ENCODE data around the gene ZNF581. TPM values are rescaled to one million over a fixed set of nuclear protein-coding genes. Genes with fewer than 3 reads are reported as not detected.

Gene ZNF581, protein sequence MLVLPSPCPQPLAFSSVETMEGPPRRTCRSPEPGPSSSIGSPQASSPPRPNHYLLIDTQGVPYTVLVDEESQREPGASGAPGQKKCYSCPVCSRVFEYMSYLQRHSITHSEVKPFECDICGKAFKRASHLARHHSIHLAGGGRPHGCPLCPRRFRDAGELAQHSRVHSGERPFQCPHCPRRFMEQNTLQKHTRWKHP
- polyA plus RNA-seq (2013, experiment 1 of 2) = 30.2 TPM
- 31.9 TPM for polyA plus RNA-seq (2013, experiment 2 of 2)

DNA sequence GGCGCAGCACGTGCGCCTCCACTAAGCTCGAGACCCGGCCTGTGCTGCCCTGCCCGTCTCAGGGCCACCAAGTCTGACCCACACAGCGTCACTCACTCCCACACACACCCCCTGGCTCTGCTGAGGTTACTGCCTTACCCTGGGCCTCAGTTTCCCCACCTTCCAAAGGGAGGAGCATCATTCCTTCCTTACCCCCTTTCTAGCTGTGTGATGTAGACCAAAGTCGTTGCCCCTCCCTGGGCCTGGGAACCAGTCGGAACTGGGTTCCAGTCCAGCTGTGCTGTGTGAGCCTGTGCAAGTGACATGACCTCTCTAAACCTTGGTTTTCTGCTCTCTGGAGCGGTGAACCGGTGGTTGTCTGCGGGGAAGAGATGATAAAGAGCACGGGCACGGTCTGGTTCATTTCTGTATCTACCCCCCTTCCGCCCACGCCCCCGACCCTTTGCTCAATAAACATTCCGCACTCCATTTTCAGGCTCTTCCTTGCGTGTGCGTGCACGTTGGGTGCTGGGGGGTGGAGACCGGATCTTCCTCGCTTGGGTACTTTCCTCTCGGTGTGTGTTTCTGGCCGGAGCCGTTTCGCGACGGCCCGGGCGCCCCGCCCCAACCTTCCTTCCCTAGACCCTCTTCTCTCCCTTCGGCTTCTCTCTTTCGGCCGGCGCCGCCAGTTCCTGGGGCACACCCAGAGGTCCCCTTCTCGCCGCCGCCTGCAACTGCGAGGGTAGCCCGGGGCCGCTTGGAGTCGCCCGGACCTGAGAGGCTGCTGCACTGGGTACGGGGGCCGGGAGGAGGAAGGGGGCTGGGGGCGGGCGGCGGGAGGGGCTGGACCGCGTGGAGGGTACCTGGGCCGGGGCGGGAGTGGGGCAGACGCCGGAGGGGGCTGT, at the start of gene ZNF581:
Gene ZNF581, plus strand, starts transcription at position 647 of the 884 bp plus-strand sequence. CDS start 923 bp downstream, outside the sequence.
- peak within 1 kb of the TSS; percentile 67 to 93 for H2BK12ac ChIP-seq (ENCODE audit: low read length in 2 of 2)

DNA sequence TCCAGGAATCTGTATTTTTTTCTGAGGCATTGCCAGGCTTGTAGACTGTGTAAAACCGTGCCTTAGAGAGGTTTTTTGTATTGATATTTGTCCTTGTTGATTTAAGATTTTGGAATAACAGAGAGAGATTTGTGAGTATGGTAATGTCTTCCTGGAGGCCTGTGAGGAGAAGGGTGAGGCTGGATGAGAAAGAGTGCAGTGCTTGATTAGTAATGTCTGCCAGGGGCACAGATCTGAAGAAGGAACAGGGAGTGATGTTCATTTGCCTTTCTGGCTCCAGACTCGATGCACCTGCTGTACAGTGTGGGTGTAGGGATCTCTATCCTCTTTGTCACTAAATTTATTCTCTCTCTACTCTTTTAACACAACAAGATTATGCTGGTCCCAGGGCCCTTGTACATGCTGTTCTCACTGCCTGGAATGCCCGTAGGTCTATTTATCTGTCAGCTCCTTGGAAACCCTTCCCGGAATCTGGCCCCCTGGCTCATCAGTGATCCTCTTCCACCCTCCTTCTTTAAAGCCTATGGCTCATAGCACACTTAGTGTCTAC, 48.4 kb upstream of the ZNF581 start:
- Histone ChIP-seq H3K18ac (ENCODE audit: low read depth in 1 of 2, low read length in 2 of 2) (no peak overlapping the region), H3K9ac (ENCODE audit: low read length) (no peak overlapping the region), H2BK12ac (ENCODE audit: low read length in 2 of 2) (no peak overlapping the region), H2AFZ (ENCODE audit: low read depth, low read length) (no peak overlapping the region), H3K4me3 (ENCODE audit: insufficient read depth in 1 of 2, low read depth in 1 of 2, low read length in 2 of 2) (no peak overlapping the region), H3K9me3 (ENCODE audit: control insufficient read depth, low read length) (no peaks in the 10 kb centered on the region), H2BK5ac (ENCODE audit: low read depth, low read length, poor library complexity, severe bottlenecking) (no peak overlapping the region), H3K4me1 (ENCODE audit: control insufficient read depth, insufficient read depth, low read depth, low read length) (peaks cover 3% of the 10 kb centered on the region), H3K27ac (ENCODE audit: low read length, poor library complexity, severe bottlenecking) (no peak overlapping the region), H3K14ac (ENCODE audit: low read length in 2 of 2) (no peak overlapping the region), H3K36me3 (ENCODE audit: control insufficient read depth in 1 of 2, insufficient read depth in 2 of 2, low read depth in 1 of 2, low read length in 2 of 2) (peaks cover 39 to 60% of the 10 kb centered on the region in 2 experiments), H2BK120ac (ENCODE audit: low read depth, low read length) (no peak overlapping the region), H3K4ac (ENCODE audit: low read depth in 1 of 2, low read length in 2 of 2) (no peak overlapping the region), H3K79me1 (replicated peaks; ENCODE audit: low read length, poor library complexity, severe bottlenecking) (peaks cover 25% of the 10 kb centered on the region), H4K8ac (ENCODE audit: low read length) (no peak overlapping the region), H3K27me3 (ENCODE audit: control insufficient read depth in 1 of 2, insufficient read depth in 1 of 2, low read length in 2 of 2) (no peaks in the 10 kb centered on the region), H4K91ac (ENCODE audit: low read length) (no peak overlapping the region), H3K4me2 (ENCODE audit: low read length, poor library complexity, severe bottlenecking) (no peak overlapping the region), H2BK15ac (ENCODE audit: low read depth, poor library complexity, severe bottlenecking) (no peak overlapping the region), H3K23ac (ENCODE audit: low read length in 2 of 2) (no peak overlapping the region), H2AK5ac (ENCODE audit: low read length, severe bottlenecking) (no peak overlapping the region)
- 94% methylated on average over 4 of the region's 4 CpGs for WGBS
- DNase-seq = no peak

More for the DNA sequence above, at the start of gene ZNF581:
- Histone ChIP-seq H3K23ac (ENCODE audit: low read length in 2 of 2) (peak within 1 kb of the TSS in 1 of 2 experiments; percentile 97), H2AFZ (ENCODE audit: low read depth, low read length) (no peak within 1 kb of the TSS), H2BK120ac (ENCODE audit: low read depth, low read length) (peak within 1 kb of the TSS; percentile 59), H4K8ac (ENCODE audit: low read length) (peak within 1 kb of the TSS; percentile 61), H2BK5ac (ENCODE audit: low read depth, low read length, poor library complexity, severe bottlenecking) (no peak within 1 kb of the TSS), H2BK15ac (ENCODE audit: low read depth, poor library complexity, severe bottlenecking) (peak within 1 kb of the TSS; percentile 18), H3K27ac (ENCODE audit: low read length, poor library complexity, severe bottlenecking) (peak within 1 kb of the TSS; percentile 85), H3K4me1 (ENCODE audit: control insufficient read depth, insufficient read depth, low read depth, low read length) (peaks cover 36% of the 10 kb centered on the region), H3K9me3 (ENCODE audit: control insufficient read depth, low read length) (no peaks in the 10 kb centered on the region), H3K9ac (ENCODE audit: low read length) (peak within 1 kb of the TSS; percentile 94), H3K4me3 (ENCODE audit: insufficient read depth in 1 of 2, low read depth in 1 of 2, low read length in 2 of 2) (peak within 1 kb of the TSS; percentile 82 to 94), H3K18ac (ENCODE audit: low read depth in 1 of 2, low read length in 2 of 2) (peak within 1 kb of the TSS; percentile 86 to 95), H3K36me3 (ENCODE audit: control insufficient read depth in 1 of 2, insufficient read depth in 2 of 2, low read depth in 1 of 2, low read length in 2 of 2) (peaks cover 27 to 28% of the 10 kb centered on the region in 2 experiments), H3K4ac (ENCODE audit: low read depth in 1 of 2, low read length in 2 of 2) (peak within 1 kb of the TSS; percentile 5 to 95), H3K79me1 (replicated peaks; ENCODE audit: low read length, poor library complexity, severe bottlenecking) (peaks cover 14% of the 10 kb centered on the region), H2AK5ac (ENCODE audit: low read length, severe bottlenecking) (peak within 1 kb of the TSS; percentile 89), H4K91ac (ENCODE audit: low read length) (peak within 1 kb of the TSS; percentile 89), H3K14ac (ENCODE audit: low read length in 2 of 2) (peak within 1 kb of the TSS in 1 of 2 experiments; percentile 97), H3K27me3 (ENCODE audit: control insufficient read depth in 1 of 2, insufficient read depth in 1 of 2, low read length in 2 of 2) (no peaks in the 10 kb centered on the region), H3K4me2 (ENCODE audit: low read length, poor library complexity, severe bottlenecking) (peak within 1 kb of the TSS; percentile 100)
- WGBS = 2% methylated on average over 36 of the region's 56 CpGs
- peak; percentile 88 for DNase-seq

DNA sequence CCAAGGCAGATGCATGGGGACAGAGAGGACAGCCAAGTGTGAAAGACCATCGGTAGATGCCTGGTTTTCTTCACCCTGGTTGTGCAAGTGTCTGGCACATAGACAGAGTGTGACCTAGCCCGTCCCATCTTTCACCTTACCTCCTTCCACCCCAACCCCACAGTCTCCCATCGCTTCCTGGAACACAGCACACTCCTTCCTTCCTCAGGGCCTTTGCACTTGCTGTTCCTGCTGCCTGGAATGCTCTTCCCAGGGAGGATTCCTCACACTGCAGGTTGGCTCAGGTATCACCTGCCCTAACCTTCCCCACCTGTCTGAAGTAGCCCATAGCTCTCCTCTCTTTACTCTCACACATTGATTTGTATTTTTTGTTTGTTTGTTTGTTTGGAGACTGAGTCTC, 47.1 kb upstream of the ZNF581 start:
- Histone ChIP-seq H3K27ac (ENCODE audit: low read length, poor library complexity, severe bottlenecking) (no peak overlapping the region), H3K4me1 (ENCODE audit: control insufficient read depth, insufficient read depth, low read depth, low read length) (peaks cover 11% of the 10 kb centered on the region), H3K79me1 (replicated peaks; ENCODE audit: low read length, poor library complexity, severe bottlenecking) (peaks cover 32% of the 10 kb centered on the region), H4K8ac (ENCODE audit: low read length) (no peak overlapping the region), H3K36me3 (ENCODE audit: control insufficient read depth in 1 of 2, insufficient read depth in 2 of 2, low read depth in 1 of 2, low read length in 2 of 2) (peaks cover 39 to 59% of the 10 kb centered on the region in 2 experiments), H3K14ac (ENCODE audit: low read length in 2 of 2) (no peak overlapping the region), H3K4me3 (ENCODE audit: insufficient read depth in 1 of 2, low read depth in 1 of 2, low read length in 2 of 2) (no peak overlapping the region), H3K23ac (ENCODE audit: low read length in 2 of 2) (no peak overlapping the region), H3K18ac (ENCODE audit: low read depth in 1 of 2, low read length in 2 of 2) (no peak overlapping the region), H4K91ac (ENCODE audit: low read length) (no peak overlapping the region), H3K4me2 (ENCODE audit: low read length, poor library complexity, severe bottlenecking) (no peak overlapping the region), H3K9me3 (ENCODE audit: control insufficient read depth, low read length) (no peaks in the 10 kb centered on the region), H2AFZ (ENCODE audit: low read depth, low read length) (no peak overlapping the region), H2BK120ac (ENCODE audit: low read depth, low read length) (no peak overlapping the region), H2BK15ac (ENCODE audit: low read depth, poor library complexity, severe bottlenecking) (no peak overlapping the region), H3K4ac (ENCODE audit: low read depth in 1 of 2, low read length in 2 of 2) (no peak overlapping the region), H3K27me3 (ENCODE audit: control insufficient read depth in 1 of 2, insufficient read depth in 1 of 2, low read length in 2 of 2) (no peaks in the 10 kb centered on the region), H2AK5ac (ENCODE audit: low read length, severe bottlenecking) (no peak overlapping the region), H2BK12ac (ENCODE audit: low read length in 2 of 2) (no peak overlapping the region), H3K9ac (ENCODE audit: low read length) (no peak overlapping the region), H2BK5ac (ENCODE audit: low read depth, low read length, poor library complexity, severe bottlenecking) (no peak overlapping the region)
- 99% methylated on average over 3 of the region's 3 CpGs for WGBS
- no peak for DNase-seq

DNA sequence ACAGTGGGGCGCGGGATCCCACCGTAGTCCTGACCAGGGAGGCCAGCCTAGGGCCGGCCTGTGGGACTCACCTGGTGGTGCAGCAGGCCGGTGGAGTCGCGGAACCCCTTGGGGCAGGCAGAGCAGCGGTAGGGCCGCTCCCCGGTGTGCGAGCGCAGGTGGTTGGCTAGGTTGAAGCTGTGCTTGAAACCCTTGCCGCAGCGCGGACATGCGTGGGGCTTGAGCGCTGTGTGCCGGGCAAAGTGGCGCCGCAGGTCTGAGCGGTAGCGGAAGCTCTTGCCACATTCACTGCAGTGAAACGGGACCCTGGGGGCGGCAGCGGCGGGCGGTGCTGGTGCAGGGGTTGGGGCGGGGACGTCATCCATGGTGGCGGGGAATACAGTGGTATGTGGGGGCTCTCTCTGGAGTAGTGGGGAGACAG, 45.9 kb upstream of the ZNF581 start:
- no peak overlapping the region for H2BK5ac ChIP-seq (ENCODE audit: low read depth, low read length, poor library complexity, severe bottlenecking)
- no peaks in the 10 kb centered on the region for H3K27me3 ChIP-seq (ENCODE audit: control insufficient read depth in 1 of 2, insufficient read depth in 1 of 2, low read length in 2 of 2)
- no peaks in the 10 kb centered on the region for H3K9me3 ChIP-seq (ENCODE audit: control insufficient read depth, low read length)
- H2AK5ac ChIP-seq (ENCODE audit: low read length, severe bottlenecking) = no peak overlapping the region
- no peak overlapping the region for H3K4me3 ChIP-seq (ENCODE audit: insufficient read depth in 1 of 2, low read depth in 1 of 2, low read length in 2 of 2)
- H3K23ac ChIP-seq (ENCODE audit: low read length in 2 of 2) = no peak overlapping the region
- no peak overlapping the region for H3K4me2 ChIP-seq (ENCODE audit: low read length, poor library complexity, severe bottlenecking)
- H3K79me1 ChIP-seq (replicated peaks; ENCODE audit: low read length, poor library complexity, severe bottlenecking) = peaks cover 39% of the 10 kb centered on the region
- H3K27ac ChIP-seq (ENCODE audit: low read length, poor library complexity, severe bottlenecking) = no peak overlapping the region
- H2BK15ac ChIP-seq (ENCODE audit: low read depth, poor library complexity, severe bottlenecking) = no peak overlapping the region
- no peak overlapping the region for H2AFZ ChIP-seq (ENCODE audit: low read depth, low read length)
- H3K4ac ChIP-seq (ENCODE audit: low read depth in 1 of 2, low read length in 2 of 2) = no peak overlapping the region
- H3K9ac ChIP-seq (ENCODE audit: low read length) = no peak overlapping the region
- H3K14ac ChIP-seq (ENCODE audit: low read length in 2 of 2) = no peak overlapping the region
- 99% methylated on average over 22 of the region's 30 CpGs for WGBS
- H4K8ac ChIP-seq (ENCODE audit: low read length) = no peak overlapping the region
- H2BK12ac ChIP-seq (ENCODE audit: low read length in 2 of 2) = no peak overlapping the region
- peak overlapping the region; percentile 18 for H4K91ac ChIP-seq (ENCODE audit: low read length)
- no peak overlapping the region for H2BK120ac ChIP-seq (ENCODE audit: low read depth, low read length)
- peaks cover 15% of the 10 kb centered on the region for H3K4me1 ChIP-seq (ENCODE audit: control insufficient read depth, insufficient read depth, low read depth, low read length)
- H3K36me3 ChIP-seq (ENCODE audit: control insufficient read depth in 1 of 2, insufficient read depth in 2 of 2, low read depth in 1 of 2, low read length in 2 of 2) = peaks cover 34 to 53% of the 10 kb centered on the region in 2 experiments
- no peak for DNase-seq
- H3K18ac ChIP-seq (ENCODE audit: low read depth in 1 of 2, low read length in 2 of 2) = no peak overlapping the region

Measured in mesenchymal stem cell (in vitro differentiated cells and primary cell).